Hepatocyte (in vitro differentiated cells): ENCODE data around the gene C6orf132.

Source experiments
- EZH2 ChIP-seq: fragments of 200-600 bp; sonication (generic); IDR thresholded peaks from 2 replicates; pipeline ENCODE4 v1.6.1; 2016; ENCODE audit warnings: antibody characterized with exemption, mild to moderate bottlenecking, borderline replicate concordance
- EZH2phosphoT487 ChIP-seq: fragments of 200-600 bp; sonication (generic); IDR thresholded peaks from one replicate; pipeline ENCODE4 v1.6.1; 2018; ENCODE audit warnings: antibody characterized with exemption, mild to moderate bottlenecking, low read depth, moderate library complexity; ENCODE audit not compliant: unreplicated experiment, severe bottlenecking
- TF ChIP-seq, protein P1 (sequence below): fragments of 200-600 bp; sonication (generic); IDR thresholded peaks from 2 replicates; pipeline ENCODE4 v1.5.1; 2016; ENCODE audit warnings: antibody characterized with exemption, mild to moderate bottlenecking; ENCODE audit not compliant: poor library complexity

- TF ChIP-seq, protein P1, sequence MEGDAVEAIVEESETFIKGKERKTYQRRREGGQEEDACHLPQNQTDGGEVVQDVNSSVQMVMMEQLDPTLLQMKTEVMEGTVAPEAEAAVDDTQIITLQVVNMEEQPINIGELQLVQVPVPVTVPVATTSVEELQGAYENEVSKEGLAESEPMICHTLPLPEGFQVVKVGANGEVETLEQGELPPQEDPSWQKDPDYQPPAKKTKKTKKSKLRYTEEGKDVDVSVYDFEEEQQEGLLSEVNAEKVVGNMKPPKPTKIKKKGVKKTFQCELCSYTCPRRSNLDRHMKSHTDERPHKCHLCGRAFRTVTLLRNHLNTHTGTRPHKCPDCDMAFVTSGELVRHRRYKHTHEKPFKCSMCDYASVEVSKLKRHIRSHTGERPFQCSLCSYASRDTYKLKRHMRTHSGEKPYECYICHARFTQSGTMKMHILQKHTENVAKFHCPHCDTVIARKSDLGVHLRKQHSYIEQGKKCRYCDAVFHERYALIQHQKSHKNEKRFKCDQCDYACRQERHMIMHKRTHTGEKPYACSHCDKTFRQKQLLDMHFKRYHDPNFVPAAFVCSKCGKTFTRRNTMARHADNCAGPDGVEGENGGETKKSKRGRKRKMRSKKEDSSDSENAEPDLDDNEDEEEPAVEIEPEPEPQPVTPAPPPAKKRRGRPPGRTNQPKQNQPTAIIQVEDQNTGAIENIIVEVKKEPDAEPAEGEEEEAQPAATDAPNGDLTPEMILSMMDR = no peak
- no peak for TF ChIP-seq EZH2phosphoT487
- no peak for TF ChIP-seq EZH2
Observed at GRCh38 chr6:42123379-42124103, 18.9 kb downstream of the C6orf132 start.
